CD4-positive, alpha-beta T cell (primary cell): ENCODE results near the gene ASPHD1. TPM values are rescaled to one million over a fixed set of nuclear protein-coding genes. Genes with fewer than 3 reads are reported as not detected.

ENCODE experiments used
- ATAC-seq: fragments of 200-7000 bp; cut with Tn5 transposase; one replicate; pipeline ENCODE4 v1.10.0; 2022; ENCODE audit warnings: mild to moderate bottlenecking; ENCODE audit not compliant: poor library complexity
- CTCF ChIA-PET: fragments of 350-600 bp; sonication (Branson Sonifier 250); formaldehyde crosslinking; loops from one replicate; lab custom pipeline; 2021; ENCODE audit warnings: antibody characterized with exemption, inconsistent platforms; lab: Charles Lee
- POLR2A ChIA-PET: fragments of 350-600 bp; sonication (Branson Sonifier 250); formaldehyde crosslinking; loops from one replicate; lab custom pipeline; 2021; ENCODE audit warnings: antibody characterized with exemption, inconsistent platforms; lab: Charles Lee
- DNase-seq, 14 experiments: peaks; one replicate each; pipeline ENCODE4 v3.0.0-alpha.2; 2013 to 2020; ENCODE audit warnings: mixed read lengths in 2 of 14
- H3K27ac ChIP-seq, 2 donors: one replicate each; pipeline versions ENCODE4 v1.5.1 to v1.7.0; 2013; ENCODE audit warnings: low read length in 2 of 2, low read depth in 1 of 2, mild to moderate bottlenecking in 1 of 2
- H3K27me3 ChIP-seq, 2 experiments: 1 replicate in 1 of 2; 2 replicates in 1 of 2; pipeline versions ENCODE4 v1.6.1 to v1.7.0; 2013; ENCODE audit warnings: low read length in 2 of 2, control low read depth in 1 of 2, mild to moderate bottlenecking in 1 of 2, moderate library complexity in 1 of 2; ENCODE audit not compliant: insufficient read depth in 2 of 2, control insufficient read depth in 1 of 2
- H3K36me3 ChIP-seq: one replicate; pipeline ENCODE4 v1.6.1; 2013; ENCODE audit warnings: low read length, control low read depth; ENCODE audit not compliant: insufficient read depth
- H3K4me1 ChIP-seq: one replicate; pipeline ENCODE4 v1.6.1; 2013; ENCODE audit warnings: low read length, control low read depth; ENCODE audit not compliant: insufficient read depth
- H3K4me3 ChIP-seq: one replicate; pipeline ENCODE4 v1.5.1; 2013; ENCODE audit warnings: mild to moderate bottlenecking, low read length, moderate library complexity
- H3K9me3 ChIP-seq, 2 experiments: 1 replicate in 1 of 2; 2 replicates in 1 of 2; pipeline versions ENCODE4 v1.6.1 to v1.7.0; 2013; ENCODE audit warnings: low read length in 2 of 2, mild to moderate bottlenecking in 2 of 2, control low read depth in 1 of 2, moderate library complexity in 1 of 2; ENCODE audit not compliant: control insufficient read depth in 1 of 2, insufficient read depth in 1 of 2
- H3K27ac Mint-ChIP-seq: one replicate; pipeline ENCODE4 v1.8.0; 2020; ENCODE audit warnings: mixed read lengths
- H3K27me3 Mint-ChIP-seq: one replicate; pipeline ENCODE4 v1.8.0; 2021; ENCODE audit warnings: mixed read lengths
- H3K36me3 Mint-ChIP-seq: one replicate; pipeline ENCODE4 v1.8.0; 2021; ENCODE audit warnings: low read depth, mixed read lengths
- H3K4me1 Mint-ChIP-seq: one replicate; pipeline ENCODE4 v1.8.0; 2021; ENCODE audit warnings: low read depth, mixed read lengths
- H3K4me3 Mint-ChIP-seq: one replicate; pipeline ENCODE4 v1.8.0; 2020; ENCODE audit warnings: mild to moderate bottlenecking, mixed read lengths
- H3K9me3 Mint-ChIP-seq: one replicate; pipeline ENCODE4 v1.8.0; 2020; ENCODE audit warnings: mixed read lengths
- intact Hi-C, 2 experiments: fragments of 100-400 bp; cut with DNase I in 1 of 2; cut with micrococcal nuclease in 1 of 2; formaldehyde crosslinking; loops; one replicate each; pipeline versions ENCODE4 v1.15.1 to v1.9.0; 2023 to 2025; cut with DNase I, micrococcal nuclease
- total RNA-seq, 174 experiments: library from RNA in 2 of 174; stranded (reverse) in 2 of 174; gene quantifications; one replicate each; pipeline ENCODE4 v1.2.3 and lab custom pipeline; 2021 to 2026
- TF ChIP-seq, protein P1 (sequence below): fragments of 200-600 bp; IDR thresholded peaks from one replicate; pipeline ENCODE4 v1.8.0; 2022; ENCODE audit warnings: antibody characterized with exemption, mild to moderate bottlenecking

Gene ASPHD1
- total RNA-seq, 2 experiments from 2014 or later = not detected

DNA sequence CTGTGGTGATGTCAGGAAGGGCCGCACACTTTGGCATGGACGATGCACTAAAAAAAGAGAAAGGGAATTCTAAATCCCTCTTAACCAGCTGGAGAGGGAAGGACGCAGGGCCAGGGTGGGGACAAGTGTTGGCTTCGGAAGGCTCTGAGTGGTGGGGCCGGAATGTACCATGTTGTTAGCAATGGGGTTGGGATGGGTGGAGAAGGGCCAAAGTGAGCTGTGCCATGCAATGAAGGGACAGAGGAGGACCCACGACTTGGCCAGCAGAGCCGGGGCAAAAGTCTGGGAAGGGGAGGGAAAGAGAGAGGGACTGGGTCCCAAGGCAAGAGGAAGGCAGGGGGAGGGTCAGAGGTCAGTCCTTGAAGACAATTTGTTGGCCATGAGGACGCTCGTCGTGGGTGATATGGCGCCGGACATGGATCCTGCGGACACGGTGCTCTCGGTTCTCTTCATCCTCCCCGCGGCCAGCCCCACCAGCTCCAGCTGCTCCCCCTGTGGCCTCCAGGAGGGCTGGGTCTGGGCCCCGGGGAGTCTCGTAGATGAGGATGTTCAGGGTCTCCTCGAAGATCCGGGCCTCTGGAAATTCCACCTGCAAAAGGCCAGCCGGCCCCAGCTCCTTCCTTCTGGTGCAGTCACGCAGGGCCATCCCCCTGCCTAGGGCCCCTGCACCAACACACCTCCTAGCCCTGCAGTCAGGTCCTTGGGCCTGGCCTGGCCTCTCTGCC lies 6.4 kb downstream of the ASPHD1 start:
- peaks cover 2% of the 10 kb centered on the region for H3K4me1 ChIP-seq
- intact Hi-C loops = no loop called here
- CTCF ChIA-PET = no interaction called here
- Mint-ChIP-seq H3K27ac (no peak overlapping the region), H3K36me3 (peaks cover 7% of the 10 kb centered on the region), H3K4me1 (peaks cover 4% of the 10 kb centered on the region), H3K27me3 (no peaks in the 10 kb centered on the region), H3K4me3 (no peak overlapping the region), H3K9me3 (no peaks in the 10 kb centered on the region)
- ATAC-seq (no peak), DNase-seq (no peak)
- POLR2A ChIA-PET = interaction anchor here (1.4 kb wide), 1 partner anchor 19 kb away, joined by 4 read pairs; the partner anchor contains the start of gene KCTD13
- H3K9me3 ChIP-seq = no peaks in the 10 kb centered on the region
- TF ChIP-seq, protein P1, sequence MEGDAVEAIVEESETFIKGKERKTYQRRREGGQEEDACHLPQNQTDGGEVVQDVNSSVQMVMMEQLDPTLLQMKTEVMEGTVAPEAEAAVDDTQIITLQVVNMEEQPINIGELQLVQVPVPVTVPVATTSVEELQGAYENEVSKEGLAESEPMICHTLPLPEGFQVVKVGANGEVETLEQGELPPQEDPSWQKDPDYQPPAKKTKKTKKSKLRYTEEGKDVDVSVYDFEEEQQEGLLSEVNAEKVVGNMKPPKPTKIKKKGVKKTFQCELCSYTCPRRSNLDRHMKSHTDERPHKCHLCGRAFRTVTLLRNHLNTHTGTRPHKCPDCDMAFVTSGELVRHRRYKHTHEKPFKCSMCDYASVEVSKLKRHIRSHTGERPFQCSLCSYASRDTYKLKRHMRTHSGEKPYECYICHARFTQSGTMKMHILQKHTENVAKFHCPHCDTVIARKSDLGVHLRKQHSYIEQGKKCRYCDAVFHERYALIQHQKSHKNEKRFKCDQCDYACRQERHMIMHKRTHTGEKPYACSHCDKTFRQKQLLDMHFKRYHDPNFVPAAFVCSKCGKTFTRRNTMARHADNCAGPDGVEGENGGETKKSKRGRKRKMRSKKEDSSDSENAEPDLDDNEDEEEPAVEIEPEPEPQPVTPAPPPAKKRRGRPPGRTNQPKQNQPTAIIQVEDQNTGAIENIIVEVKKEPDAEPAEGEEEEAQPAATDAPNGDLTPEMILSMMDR = no peak
- H3K4me3 ChIP-seq = no peak overlapping the region
- peaks cover 4% of the 10 kb centered on the region for H3K36me3 ChIP-seq
- H3K27ac ChIP-seq = no peak overlapping the region
- no peaks in the 10 kb centered on the region for H3K27me3 ChIP-seq

DNA sequence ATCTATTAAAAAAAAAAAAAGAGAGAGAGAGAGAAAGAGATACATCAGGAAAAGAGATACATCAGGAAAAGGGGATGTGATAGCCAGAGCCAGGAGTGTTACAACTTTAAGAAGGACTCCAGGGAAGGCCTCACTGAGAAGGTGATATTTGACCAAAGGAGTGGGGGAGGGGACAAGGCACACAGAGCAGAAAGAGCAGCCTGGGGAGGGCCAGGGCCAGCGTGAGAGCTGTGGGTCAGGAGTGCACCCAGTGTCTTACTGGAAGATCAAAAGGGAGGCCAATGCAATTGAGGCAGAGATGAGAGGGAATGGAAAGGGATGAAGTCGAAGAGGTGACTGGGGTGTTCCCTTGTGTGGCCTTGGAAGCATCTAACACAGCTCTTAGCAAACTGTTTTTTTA lies 7.7 kb downstream of the ASPHD1 start:
- ChIA-PET POLR2A (interaction anchor here (1.4 kb wide), 1 partner anchor 18 kb away, joined by 4 read pairs; the partner anchor contains the start of gene KCTD13), CTCF (interaction anchor here (0.6 kb wide), 1 partner anchor 260 kb away, joined by 3 read pairs; no protein-coding TSS in a partner anchor)
- ATAC-seq (no peak), DNase-seq (no peak)
- Mint-ChIP-seq H3K27ac (no peak overlapping the region), H3K9me3 (no peaks in the 10 kb centered on the region), H3K4me1 (peaks cover 4% of the 10 kb centered on the region), H3K27me3 (no peaks in the 10 kb centered on the region), H3K36me3 (peaks cover 11% of the 10 kb centered on the region), H3K4me3 (no peak overlapping the region)
- no peaks in the 10 kb centered on the region for H3K27me3 ChIP-seq
- H3K27ac ChIP-seq = no peak overlapping the region
- H3K9me3 ChIP-seq = no peaks in the 10 kb centered on the region
- peaks cover 4% of the 10 kb centered on the region for H3K36me3 ChIP-seq
- TF ChIP-seq, protein P1 = no peak
- H3K4me1 ChIP-seq = peaks cover 2% of the 10 kb centered on the region
- intact Hi-C loops = no loop called here
- H3K4me3 ChIP-seq = no peak overlapping the region

DNA sequence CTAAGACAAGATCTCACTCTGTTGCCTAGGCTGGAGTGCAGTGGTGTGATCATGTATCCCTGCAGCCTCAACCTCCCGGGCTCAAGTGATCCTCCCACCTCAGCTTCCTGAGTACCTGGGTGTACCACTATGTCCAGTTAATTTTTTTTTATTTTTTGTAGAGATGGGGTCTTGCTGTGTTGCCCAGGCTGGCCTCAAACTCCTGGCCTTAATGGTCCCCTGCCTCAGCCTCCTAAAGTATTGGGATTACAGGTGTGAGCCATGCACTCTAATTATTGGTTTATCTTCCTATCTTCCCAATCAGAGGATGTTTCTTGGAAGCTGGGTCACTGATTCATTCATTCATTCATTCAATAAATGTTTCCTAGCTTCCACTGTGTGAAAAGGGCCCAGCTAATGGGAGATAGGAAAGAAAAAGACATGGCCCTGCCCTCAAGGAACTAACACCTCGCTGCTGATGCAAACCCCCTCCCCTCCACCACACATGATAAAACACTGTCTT lies 8.5 kb downstream of the ASPHD1 start:
- H3K9me3 ChIP-seq = no peaks in the 10 kb centered on the region
- ATAC-seq (no peak), DNase-seq (no peak)
- H3K4me3 ChIP-seq = no peak overlapping the region
- intact Hi-C loops = no loop called here
- no peaks in the 10 kb centered on the region for H3K9me3 Mint-ChIP-seq
- H3K36me3 Mint-ChIP-seq = peaks cover 17% of the 10 kb centered on the region
- H3K4me3 Mint-ChIP-seq = no peak overlapping the region
- TF ChIP-seq, protein P1 = no peak
- H3K4me1 Mint-ChIP-seq = no peaks in the 10 kb centered on the region
- H3K27me3 Mint-ChIP-seq = no peaks in the 10 kb centered on the region
- no peak overlapping the region for H3K27ac ChIP-seq
- H3K27me3 ChIP-seq = no peaks in the 10 kb centered on the region
- H3K36me3 ChIP-seq = peaks cover 8% of the 10 kb centered on the region
- ChIA-PET CTCF (no interaction called here), POLR2A (interaction anchor here (2.4 kb wide), 1 partner anchor 17 kb away, joined by 8 read pairs; the partner anchor contains the start of gene KCTD13)
- no peak overlapping the region for H3K27ac Mint-ChIP-seq
- peaks cover 2% of the 10 kb centered on the region for H3K4me1 ChIP-seq
